Omental fat pad (tissue), 4 donors: ENCODE measurements around the gene ARHGEF9. TPM values are rescaled to one million over a fixed set of nuclear protein-coding genes. Genes with fewer than 3 reads are reported as not detected.

ENCODE experiments used
- ATAC-seq: fragments of 150-250 bp; one replicate; pipeline ENCODE4 v1.9.1; 2016; ENCODE audit warnings: mild to moderate bottlenecking, moderate library complexity; ENCODE audit not compliant: low FRiP score
- DNase-seq: peaks from one replicate; pipeline ENCODE4 v3.0.0-alpha.2; 2019; ENCODE audit warnings: low spot score
- total RNA-seq, 4 donors: library from RNA; depleted of rRNA; stranded (reverse); fragments of >200 nt; gene quantifications; one replicate each; pipeline ENCODE4 v1.1.0, GENCODE V29; 2016
- TF ChIP-seq, protein P1 (sequence below), 3 donors: fragments of 450-650 bp; IDR thresholded peaks; one replicate each; pipeline ENCODE4 v1.5.1; 2016 to 2017; ENCODE audit warnings: antibody characterized with exemption in 3 of 3, mild to moderate bottlenecking in 3 of 3, moderate library complexity in 2 of 3

ARHGEF9 gene
- total RNA-seq, 4 donors from 2014 or later = 5.4 to 9.5 (median 9.0) TPM

DNA sequence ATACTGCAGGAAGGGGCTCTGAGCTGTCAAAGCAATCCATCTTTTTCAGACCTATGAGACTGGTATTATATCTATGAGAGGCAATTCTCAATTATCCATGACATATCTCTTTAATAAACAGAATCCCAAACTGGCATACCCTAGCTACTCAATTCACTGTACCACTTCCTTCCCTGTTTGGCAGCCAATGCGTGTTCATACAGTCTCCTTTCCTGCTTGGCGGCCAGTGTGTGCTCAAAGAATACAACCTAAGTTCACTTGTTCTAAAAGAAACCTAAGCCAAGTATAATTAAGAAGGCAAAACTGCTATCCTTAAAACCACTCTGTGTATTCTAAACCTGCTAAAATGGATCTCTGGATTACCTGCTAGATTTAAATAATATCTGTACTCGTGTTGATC, 38.3 kb downstream of the ARHGEF9 start:
- ATAC-seq (no peak), DNase-seq (no peak)
- TF ChIP-seq, protein P1, sequence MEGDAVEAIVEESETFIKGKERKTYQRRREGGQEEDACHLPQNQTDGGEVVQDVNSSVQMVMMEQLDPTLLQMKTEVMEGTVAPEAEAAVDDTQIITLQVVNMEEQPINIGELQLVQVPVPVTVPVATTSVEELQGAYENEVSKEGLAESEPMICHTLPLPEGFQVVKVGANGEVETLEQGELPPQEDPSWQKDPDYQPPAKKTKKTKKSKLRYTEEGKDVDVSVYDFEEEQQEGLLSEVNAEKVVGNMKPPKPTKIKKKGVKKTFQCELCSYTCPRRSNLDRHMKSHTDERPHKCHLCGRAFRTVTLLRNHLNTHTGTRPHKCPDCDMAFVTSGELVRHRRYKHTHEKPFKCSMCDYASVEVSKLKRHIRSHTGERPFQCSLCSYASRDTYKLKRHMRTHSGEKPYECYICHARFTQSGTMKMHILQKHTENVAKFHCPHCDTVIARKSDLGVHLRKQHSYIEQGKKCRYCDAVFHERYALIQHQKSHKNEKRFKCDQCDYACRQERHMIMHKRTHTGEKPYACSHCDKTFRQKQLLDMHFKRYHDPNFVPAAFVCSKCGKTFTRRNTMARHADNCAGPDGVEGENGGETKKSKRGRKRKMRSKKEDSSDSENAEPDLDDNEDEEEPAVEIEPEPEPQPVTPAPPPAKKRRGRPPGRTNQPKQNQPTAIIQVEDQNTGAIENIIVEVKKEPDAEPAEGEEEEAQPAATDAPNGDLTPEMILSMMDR (IDR thresholded peaks at IDR 0.05) = no peak

DNA sequence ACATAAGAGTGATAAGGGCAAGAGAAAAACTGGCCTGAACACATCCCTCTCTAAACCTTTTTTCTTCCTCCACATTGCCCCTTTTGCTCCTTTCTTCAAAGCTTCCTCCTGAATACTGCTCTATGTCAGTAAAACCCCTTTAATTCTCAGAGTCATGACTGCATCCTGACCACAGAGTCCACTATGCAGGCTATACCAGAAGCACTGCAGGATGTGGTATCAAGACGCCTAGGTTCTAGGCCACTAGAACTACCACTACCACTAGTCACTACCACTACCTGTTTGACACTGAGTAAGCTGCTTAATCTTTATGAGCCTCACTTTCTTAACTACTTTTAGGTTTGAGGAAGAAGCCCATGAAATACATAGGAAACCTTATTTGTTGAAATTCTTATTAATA, 38.7 kb downstream of the ARHGEF9 start:
- TF ChIP-seq, protein P1 (IDR thresholded peaks at IDR 0.05) = no peak
- ATAC-seq (no peak), DNase-seq (no peak)

DNA sequence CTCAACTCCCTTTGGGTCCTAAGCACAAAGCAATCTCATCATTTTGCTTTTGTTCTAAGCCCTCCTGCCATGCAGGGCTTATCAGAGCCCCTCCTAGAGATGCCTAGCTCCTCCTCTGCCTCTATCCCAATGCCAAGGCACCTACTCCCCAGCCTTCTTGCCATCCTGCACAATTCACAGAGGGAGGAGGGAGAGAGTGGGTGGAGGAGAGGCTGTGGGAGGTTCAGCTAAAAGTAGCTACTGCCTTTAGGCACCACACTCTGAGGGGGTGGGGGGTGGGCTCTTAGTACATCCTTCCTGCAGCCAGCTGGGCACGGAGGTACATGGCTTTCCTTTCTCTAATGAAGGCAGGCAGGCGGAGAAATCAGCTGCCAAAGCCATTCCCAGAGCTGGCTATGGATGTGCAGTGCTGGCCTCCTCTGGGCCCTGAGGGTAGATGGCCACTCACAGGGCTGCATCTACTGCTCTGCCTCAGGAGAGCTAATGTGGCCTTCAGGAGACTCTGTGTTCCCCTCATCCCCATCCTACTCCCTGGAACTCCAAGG, 40.1 kb downstream of the ARHGEF9 start:
- TF ChIP-seq, protein P1 (IDR thresholded peaks at IDR 0.05) = no peak
- ATAC-seq (no peak), DNase-seq (no peak)

DNA sequence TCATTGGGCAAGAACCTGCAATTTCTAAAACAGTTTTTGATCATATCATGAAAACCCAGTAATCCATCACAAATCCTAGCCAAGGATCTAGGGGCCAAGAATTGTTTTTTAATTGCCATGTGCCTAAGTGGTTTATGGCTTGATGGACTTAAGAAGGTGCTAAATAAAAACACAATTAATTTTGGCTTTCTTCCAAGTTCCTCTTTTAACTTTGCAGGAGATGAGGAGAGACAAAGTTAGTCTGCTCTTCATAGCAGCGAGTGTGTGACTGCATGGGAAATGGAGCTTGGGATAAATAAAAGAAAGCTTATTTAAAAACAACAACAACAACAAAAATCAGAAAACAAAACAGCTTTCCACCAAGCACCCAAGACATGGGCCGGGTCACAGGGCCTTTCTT, 41.4 kb downstream of the ARHGEF9 start:
- ATAC-seq (no peak), DNase-seq (no peak)
- TF ChIP-seq, protein P1 (IDR thresholded peaks at IDR 0.05) = no peak

DNA sequence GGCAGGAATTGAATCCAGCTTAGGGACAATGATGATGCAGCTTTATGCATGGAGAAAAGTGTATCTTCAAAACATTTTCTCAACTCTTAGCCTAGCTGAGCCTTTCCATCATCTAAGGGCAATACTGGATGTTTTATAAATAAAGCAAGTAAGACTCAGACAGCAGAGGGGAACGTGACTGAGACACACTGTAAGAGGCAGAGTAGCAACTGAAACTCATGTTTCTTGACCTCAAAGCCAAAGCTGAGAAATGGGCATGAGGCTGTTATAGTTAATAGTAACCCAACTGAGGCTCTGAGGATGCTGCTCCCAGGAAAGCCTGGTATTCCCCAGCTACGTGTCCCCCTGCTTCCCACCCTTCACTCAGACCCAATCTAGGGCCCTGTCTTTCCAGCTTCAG, 44.6 kb downstream of the ARHGEF9 start:
- DNase-seq (no peak), ATAC-seq (no peak)
- TF ChIP-seq, protein P1 (IDR thresholded peaks at IDR 0.05) = no peak

DNA sequence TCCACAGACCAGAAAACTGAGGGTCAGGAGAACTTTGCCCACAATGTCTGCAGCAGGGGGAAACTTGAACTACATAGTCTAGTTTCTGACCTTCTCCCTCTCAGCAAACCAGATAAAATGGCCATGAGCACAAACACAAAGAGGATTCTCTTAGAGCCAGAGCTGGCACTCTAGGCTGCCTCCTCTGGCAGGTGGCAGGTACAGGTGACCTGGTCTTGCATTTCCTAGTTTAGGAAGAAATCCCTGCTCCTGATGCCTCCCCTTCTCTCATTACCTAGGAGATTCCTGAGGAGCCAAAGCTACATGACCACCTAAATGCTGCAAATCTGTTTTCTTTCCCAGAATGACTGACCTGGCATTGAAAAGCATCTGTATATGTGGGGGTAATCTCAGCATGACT, 45.1 kb downstream of the ARHGEF9 start:
- DNase-seq = no peak
- TF ChIP-seq, protein P1 (IDR thresholded peaks at IDR 0.05) = no peak
- ATAC-seq = no peak

DNA sequence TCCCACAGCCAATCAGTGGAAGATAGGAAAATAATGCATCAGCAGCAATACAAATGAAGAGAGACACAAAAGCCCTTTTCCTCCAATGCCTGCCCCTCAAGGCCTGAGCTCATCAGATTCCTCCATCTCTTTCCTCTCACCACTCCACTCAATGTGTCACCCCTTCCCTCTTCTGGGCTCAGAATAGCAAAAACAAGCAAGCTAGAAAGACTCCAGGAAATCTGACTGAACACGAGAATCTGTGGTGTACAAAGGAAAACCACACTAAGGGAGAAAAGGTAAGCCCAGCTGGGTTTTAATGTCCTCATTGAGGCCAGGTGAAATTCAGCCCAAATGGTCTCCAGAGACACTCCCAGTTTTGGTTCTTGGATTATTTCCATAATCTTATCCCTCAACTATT, 46.3 kb downstream of the ARHGEF9 start:
- DNase-seq (no peak), ATAC-seq (no peak)
- TF ChIP-seq, protein P1 (IDR thresholded peaks at IDR 0.05) = no peak
